HCT116 (cell line): ENCODE data around the gene ZKSCAN7.

Experiments used
- CBX3 ChIP-seq: IDR thresholded peaks from 2 replicates; pipeline ENCODE4 v1.6.1; 2012; ENCODE audit warnings: low read depth
- EGR1 ChIP-seq: IDR thresholded peaks from 2 replicates; pipeline ENCODE4 v1.6.1; 2012; ENCODE audit warnings: low read depth
- EZH2 ChIP-seq: fragments of 200-600 bp; sonication (generic); IDR thresholded peaks from 2 replicates; pipeline ENCODE4 v1.6.1; 2017; ENCODE audit warnings: antibody characterized with exemption, mixed run types
- EZH2phosphoT487 ChIP-seq: fragments of 200-600 bp; IDR thresholded peaks from 2 replicates; pipeline ENCODE4 v1.6.1; 2018; ENCODE audit warnings: antibody characterized with exemption, borderline replicate concordance
- MAX ChIP-seq: IDR thresholded peaks from 2 replicates; pipeline ENCODE4 v1.6.1; 2012
- POLR2A ChIP-seq: IDR thresholded peaks from 2 replicates; pipeline ENCODE4 v1.7.0; 2011; ENCODE audit warnings: borderline replicate concordance; ENCODE audit not compliant: insufficient read depth, insufficient read length; ENCODE audit errors: extremely low read depth
- POLR2AphosphoS5 ChIP-seq: IDR thresholded peaks from 2 replicates; pipeline ENCODE4 v1.6.1; 2011; ENCODE audit warnings: mild to moderate bottlenecking, low read depth, low read length, moderate library complexity
- REST ChIP-seq: IDR thresholded peaks from 2 replicates; pipeline ENCODE4 v1.6.1; 2012; ENCODE audit warnings: low read depth
- SIN3A ChIP-seq: IDR thresholded peaks from 2 replicates; pipeline ENCODE4 v1.6.1; 2012; ENCODE audit warnings: low read depth
- TCF7L2 ChIP-seq: IDR thresholded peaks from 2 replicates; pipeline ENCODE4 v1.7.0; 2011; ENCODE audit warnings: borderline replicate concordance, inconsistent platforms; ENCODE audit not compliant: insufficient read depth, insufficient read length; ENCODE audit errors: extremely low read depth
- YY1 ChIP-seq: IDR thresholded peaks from 2 replicates; pipeline ENCODE4 v1.6.1; 2011; ENCODE audit warnings: low read length, low read depth, moderate library complexity, mild to moderate bottlenecking; ENCODE audit not compliant: insufficient replicate concordance; ENCODE audit errors: extremely low read depth
- ZNF274 ChIP-seq: fragments of 200-500 bp; sonication (Bioruptor generic); IDR thresholded peaks from 2 replicates; pipeline ENCODE4 v1.6.1; 2014; ENCODE audit warnings: mild to moderate bottlenecking, low read depth, low read length, inconsistent platforms
- TF ChIP-seq, protein P1 (sequence below), 3 experiments: fragments of 200-600 bp in 1 of 3; sonication (generic) in 1 of 3; IDR thresholded peaks in 2 of 3; conservative IDR thresholded peaks in 1 of 3; 2 replicates each; pipeline ENCODE4 v1.5.1; 2012 to 2017; ENCODE audit warnings: low read depth in 2 of 3, low read length in 2 of 3, antibody characterized with exemption in 1 of 3, borderline replicate concordance in 1 of 3, control low read depth in 1 of 3, mild to moderate bottlenecking in 1 of 3, mixed read lengths in 1 of 3, mixed run types in 1 of 3, moderate library complexity in 1 of 3; ENCODE audit not compliant: insufficient read depth in 1 of 3

GRCh38 chr3:44511238-44511566, 43.8 kb upstream of the ZKSCAN7 start:
- TF ChIP-seq POLR2A (no peak), YY1 (no peak), EZH2 (no peak), POLR2AphosphoS5 (no peak), EGR1 (no peak), EZH2phosphoT487 (no peak), TCF7L2 (no peak), ZNF274 (no peak), SIN3A (no peak; the same call in 1 of the 2 replicates), CBX3 (no peak), REST (no peak), MAX (no peak)
- TF ChIP-seq, protein P1, sequence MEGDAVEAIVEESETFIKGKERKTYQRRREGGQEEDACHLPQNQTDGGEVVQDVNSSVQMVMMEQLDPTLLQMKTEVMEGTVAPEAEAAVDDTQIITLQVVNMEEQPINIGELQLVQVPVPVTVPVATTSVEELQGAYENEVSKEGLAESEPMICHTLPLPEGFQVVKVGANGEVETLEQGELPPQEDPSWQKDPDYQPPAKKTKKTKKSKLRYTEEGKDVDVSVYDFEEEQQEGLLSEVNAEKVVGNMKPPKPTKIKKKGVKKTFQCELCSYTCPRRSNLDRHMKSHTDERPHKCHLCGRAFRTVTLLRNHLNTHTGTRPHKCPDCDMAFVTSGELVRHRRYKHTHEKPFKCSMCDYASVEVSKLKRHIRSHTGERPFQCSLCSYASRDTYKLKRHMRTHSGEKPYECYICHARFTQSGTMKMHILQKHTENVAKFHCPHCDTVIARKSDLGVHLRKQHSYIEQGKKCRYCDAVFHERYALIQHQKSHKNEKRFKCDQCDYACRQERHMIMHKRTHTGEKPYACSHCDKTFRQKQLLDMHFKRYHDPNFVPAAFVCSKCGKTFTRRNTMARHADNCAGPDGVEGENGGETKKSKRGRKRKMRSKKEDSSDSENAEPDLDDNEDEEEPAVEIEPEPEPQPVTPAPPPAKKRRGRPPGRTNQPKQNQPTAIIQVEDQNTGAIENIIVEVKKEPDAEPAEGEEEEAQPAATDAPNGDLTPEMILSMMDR (IDR thresholded peaks at IDR 0.05 in 2 of 3, conservative IDR thresholded peaks at IDR 0.05 in 1 of 3; ENCODE audit: borderline replicate concordance in 1 of 3, insufficient read depth in 1 of 3, low read depth in 2 of 3, low read length in 2 of 3): no peak
